Measurements from ENCODE around the gene ADAMTS12. TPM values are rescaled to one million over a fixed set of nuclear protein-coding genes. Genes with fewer than 3 reads are reported as not detected.

Gene ADAMTS12
- total RNA-seq, 2 experiments from 2014 or later = not detected

DNA sequence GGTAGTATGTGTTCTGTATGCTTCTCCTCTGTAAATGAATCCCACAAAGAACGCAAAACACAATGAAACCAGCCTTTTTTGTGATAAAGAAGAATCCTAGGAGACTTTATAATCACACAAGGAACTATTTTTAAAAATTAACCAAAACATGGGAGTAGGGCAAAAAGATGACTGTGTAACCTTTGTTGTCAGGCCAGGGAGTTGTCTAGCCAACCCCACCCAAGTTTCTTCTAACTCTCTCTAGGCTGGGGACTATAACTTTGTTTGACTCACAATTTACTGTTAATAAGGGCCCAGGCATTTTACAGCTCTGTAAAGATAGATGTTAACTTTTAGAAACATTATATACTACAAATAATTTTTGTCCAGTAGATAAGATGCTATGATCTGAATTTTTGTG, 176.1 kb downstream of the ADAMTS12 start:
- no TSS peak for BruUV-seq (replicated peaks)
- no peak overlapping the region for H2AFZ ChIP-seq (ENCODE audit: low read length)
- DNase-seq (ENCODE audit: low spot score) = no peak
- no peak overlapping the region for H3K4me2 ChIP-seq (ENCODE audit: low read length)
- H3K79me2 ChIP-seq (ENCODE audit: insufficient read depth, low read depth, low read length) = no peaks in the 10 kb centered on the region
- intact Hi-C loops (cut with micrococcal nuclease; ENCODE audit: unreplicated experiment) = loop anchor here (10.0 kb wide), 1 partner anchor 59 kb away; no protein-coding TSS in a partner anchor
- no peaks in the 10 kb centered on the region for H4K20me1 ChIP-seq (ENCODE audit: insufficient read depth, low read length)
- no peak overlapping the region for H3K27ac ChIP-seq (ENCODE audit: low read depth, low read length, poor library complexity, severe bottlenecking)
- no peak overlapping the region for H3K4me3 ChIP-seq (ENCODE audit: low read depth, low read length, poor library complexity, severe bottlenecking)
- H3K9me3 ChIP-seq (ENCODE audit: low read length) = no peaks in the 10 kb centered on the region
- POLR2A ChIA-PET = no interaction called here
- H3K36me3 ChIP-seq (ENCODE audit: insufficient read depth, low read length) = no peaks in the 10 kb centered on the region
- CTCF ChIA-PET (ENCODE audit: unreplicated experiment) = no interaction called here
- TF ChIP-seq, protein P1, sequence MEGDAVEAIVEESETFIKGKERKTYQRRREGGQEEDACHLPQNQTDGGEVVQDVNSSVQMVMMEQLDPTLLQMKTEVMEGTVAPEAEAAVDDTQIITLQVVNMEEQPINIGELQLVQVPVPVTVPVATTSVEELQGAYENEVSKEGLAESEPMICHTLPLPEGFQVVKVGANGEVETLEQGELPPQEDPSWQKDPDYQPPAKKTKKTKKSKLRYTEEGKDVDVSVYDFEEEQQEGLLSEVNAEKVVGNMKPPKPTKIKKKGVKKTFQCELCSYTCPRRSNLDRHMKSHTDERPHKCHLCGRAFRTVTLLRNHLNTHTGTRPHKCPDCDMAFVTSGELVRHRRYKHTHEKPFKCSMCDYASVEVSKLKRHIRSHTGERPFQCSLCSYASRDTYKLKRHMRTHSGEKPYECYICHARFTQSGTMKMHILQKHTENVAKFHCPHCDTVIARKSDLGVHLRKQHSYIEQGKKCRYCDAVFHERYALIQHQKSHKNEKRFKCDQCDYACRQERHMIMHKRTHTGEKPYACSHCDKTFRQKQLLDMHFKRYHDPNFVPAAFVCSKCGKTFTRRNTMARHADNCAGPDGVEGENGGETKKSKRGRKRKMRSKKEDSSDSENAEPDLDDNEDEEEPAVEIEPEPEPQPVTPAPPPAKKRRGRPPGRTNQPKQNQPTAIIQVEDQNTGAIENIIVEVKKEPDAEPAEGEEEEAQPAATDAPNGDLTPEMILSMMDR (conservative IDR thresholded peaks at IDR 0.05; ENCODE audit: low read length) = no peak
- no peak for TF ChIP-seq EZH2phosphoT487 (IDR thresholded peaks at IDR 0.05; ENCODE audit: borderline replicate concordance, low read depth, low read length)
- no peaks in the 10 kb centered on the region for H3K9me2 ChIP-seq (ENCODE audit: insufficient read depth, low read length)
- H3K4me1 ChIP-seq (ENCODE audit: insufficient read depth, low read length, poor library complexity, severe bottlenecking) = no peaks in the 10 kb centered on the region

DNA sequence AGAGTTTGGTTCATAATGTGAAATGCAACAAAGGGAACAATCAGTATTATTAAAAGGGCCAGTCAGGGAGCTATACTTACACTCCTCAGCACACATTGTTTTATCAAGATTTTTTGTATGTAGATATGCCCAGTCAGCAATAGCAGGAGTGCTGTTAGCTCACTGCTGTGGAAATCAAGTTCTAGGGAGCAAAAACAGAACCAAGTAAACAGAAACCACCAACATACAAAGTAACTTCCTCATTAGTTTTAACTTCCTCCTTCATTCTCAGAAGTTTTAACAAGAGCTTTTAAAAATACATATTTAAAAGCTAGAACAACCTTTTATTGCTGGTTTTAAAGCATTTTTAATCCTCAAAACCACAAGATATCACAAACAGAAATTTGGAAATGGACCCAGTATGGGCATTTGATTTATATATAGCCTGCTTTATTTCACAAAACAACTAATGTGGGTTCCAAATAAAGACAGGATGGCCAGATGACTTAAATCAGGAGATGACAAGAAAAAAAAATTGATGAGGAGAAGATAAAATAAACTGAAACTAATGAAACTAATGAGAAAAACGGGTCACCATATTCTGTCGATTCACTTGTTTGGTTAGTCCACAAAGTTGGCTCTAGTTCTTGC, 178.5 kb downstream of the ADAMTS12 start:
- ChIA-PET POLR2A (no interaction called here), CTCF (ENCODE audit: unreplicated experiment) (no interaction called here)
- DNase-seq (ENCODE audit: low spot score) = no peak
- H3K9me3 ChIP-seq (ENCODE audit: low read length) = no peaks in the 10 kb centered on the region
- no peaks in the 10 kb centered on the region for H4K20me1 ChIP-seq (ENCODE audit: insufficient read depth, low read length)
- no TSS peak for BruUV-seq (replicated peaks)
- H2AFZ ChIP-seq (ENCODE audit: low read length) = no peak overlapping the region
- H3K36me3 ChIP-seq (ENCODE audit: insufficient read depth, low read length) = no peaks in the 10 kb centered on the region
- no peaks in the 10 kb centered on the region for H3K79me2 ChIP-seq (ENCODE audit: insufficient read depth, low read depth, low read length)
- H3K27ac ChIP-seq (ENCODE audit: low read depth, low read length, poor library complexity, severe bottlenecking) = no peak overlapping the region
- H3K4me3 ChIP-seq (ENCODE audit: low read depth, low read length, poor library complexity, severe bottlenecking) = no peak overlapping the region
- intact Hi-C loops (cut with micrococcal nuclease; ENCODE audit: unreplicated experiment) = loop anchor here (10.0 kb wide), 1 partner anchor 62 kb away; no protein-coding TSS in a partner anchor
- H3K4me1 ChIP-seq (ENCODE audit: insufficient read depth, low read length, poor library complexity, severe bottlenecking) = no peaks in the 10 kb centered on the region
- no peaks in the 10 kb centered on the region for H3K9me2 ChIP-seq (ENCODE audit: insufficient read depth, low read length)
- H3K4me2 ChIP-seq (ENCODE audit: low read length) = no peak overlapping the region
- TF ChIP-seq, protein P1 (conservative IDR thresholded peaks at IDR 0.05; ENCODE audit: low read length) = no peak
- no peak for TF ChIP-seq EZH2phosphoT487 (IDR thresholded peaks at IDR 0.05; ENCODE audit: borderline replicate concordance, low read depth, low read length)

DNA sequence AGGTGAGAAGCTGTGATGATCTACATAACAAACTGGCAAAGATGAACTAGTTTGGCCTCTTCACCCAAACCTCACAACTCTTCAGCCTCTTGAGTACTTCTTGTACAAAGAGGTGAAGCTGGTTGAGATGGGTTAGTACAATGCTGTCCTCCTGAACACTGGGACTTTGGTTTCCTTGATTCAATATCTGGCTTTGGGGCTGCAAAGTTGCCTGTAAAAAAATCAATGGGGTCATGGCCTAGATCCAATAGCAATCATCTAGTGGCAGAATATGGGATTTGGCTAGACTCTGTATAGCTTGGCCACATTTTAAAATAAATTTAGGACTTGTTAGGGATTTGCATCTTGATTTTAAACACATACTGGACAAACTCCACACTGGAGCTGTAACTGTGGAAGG, 179.1 kb downstream of the ADAMTS12 start:
- Histone ChIP-seq H3K27ac (ENCODE audit: low read depth, low read length, poor library complexity, severe bottlenecking) (no peak overlapping the region), H3K9me2 (ENCODE audit: insufficient read depth, low read length) (no peaks in the 10 kb centered on the region), H3K4me1 (ENCODE audit: insufficient read depth, low read length, poor library complexity, severe bottlenecking) (no peaks in the 10 kb centered on the region), H3K4me3 (ENCODE audit: low read depth, low read length, poor library complexity, severe bottlenecking) (no peak overlapping the region), H2AFZ (ENCODE audit: low read length) (no peak overlapping the region), H4K20me1 (ENCODE audit: insufficient read depth, low read length) (no peaks in the 10 kb centered on the region), H3K79me2 (ENCODE audit: insufficient read depth, low read depth, low read length) (no peaks in the 10 kb centered on the region), H3K4me2 (ENCODE audit: low read length) (no peak overlapping the region), H3K36me3 (ENCODE audit: insufficient read depth, low read length) (no peaks in the 10 kb centered on the region), H3K9me3 (ENCODE audit: low read length) (no peaks in the 10 kb centered on the region)
- TF ChIP-seq EZH2phosphoT487 (IDR thresholded peaks at IDR 0.05; ENCODE audit: borderline replicate concordance, low read depth, low read length) = no peak
- TF ChIP-seq, protein P1 (conservative IDR thresholded peaks at IDR 0.05; ENCODE audit: low read length) = no peak
- no TSS peak for BruUV-seq (replicated peaks)
- CTCF ChIA-PET (ENCODE audit: unreplicated experiment) = no interaction called here
- POLR2A ChIA-PET = no interaction called here
- DNase-seq (ENCODE audit: low spot score) = no peak
- intact Hi-C loops (cut with micrococcal nuclease; ENCODE audit: unreplicated experiment) = loop anchor here (10.0 kb wide), 1 partner anchor 62 kb away; no protein-coding TSS in a partner anchor

Measured in OCI-LY7 (cell line).